Stimulated activated naive CD4-positive, alpha-beta T cell (primary cell): ENCODE results near the gene LMAN2L.
A peak's percentile ranks its signal among the peaks of the same experiment; 100 is the strongest.

Source experiments
- DNase-seq, 6 experiments: peaks; one replicate each; lab custom pipeline; 2025; lab: John Stamatoyannopoulos, UW

LMAN2L gene

GRCh38 chr2:96760036-96760985, 20.4 kb upstream of the LMAN2L start, which contains the start of gene CNNM4:
TSS of gene CNNM4 (plus strand) at chr2:96760902. CDS start at chr2:96761000, 98 bp downstream.
- DNase-seq: peak; percentile 82 to 97 (median 90)

GRCh38 chr2:96759548-96759947, 19.7 kb upstream of the LMAN2L start:
- DNase-seq: no peak

- DNase-seq: no peak
Observed at GRCh38 chr2:96758987-96759386, 19.1 kb upstream of the LMAN2L start.

- no peak for DNase-seq
Observed at GRCh38 chr2:96757477-96757860, 17.6 kb upstream of the LMAN2L start.

GRCh38 chr2:96756788-96757476, 17.1 kb upstream of the LMAN2L start:
- no peak for DNase-seq

- DNase-seq: no peak
Observed at GRCh38 chr2:96754317-96754716, 14.5 kb upstream of the LMAN2L start.

- no peak for DNase-seq
Observed at GRCh38 chr2:96753661-96754282, 13.9 kb upstream of the LMAN2L start.

- DNase-seq: no peak
Observed at GRCh38 chr2:96751800-96752199, 11.9 kb upstream of the LMAN2L start.

- DNase-seq: no peak
Observed at GRCh38 chr2:96747061-96747617, 7.3 kb upstream of the LMAN2L start.

GRCh38 chr2:96739076-96739632, 710 bp downstream of the LMAN2L start:
- DNase-seq: no peak

- no peak for DNase-seq
Observed at GRCh38 chr2:96737831-96738230, 2.0 kb downstream of the LMAN2L start.

- DNase-seq: no peak
Observed at GRCh38 chr2:96737251-96737650, 2.6 kb downstream of the LMAN2L start.

- DNase-seq: no peak
Observed at GRCh38 chr2:96734880-96735583, 4.8 kb downstream of the LMAN2L start.

GRCh38 chr2:96733931-96734330, 5.9 kb downstream of the LMAN2L start:
- no peak for DNase-seq

GRCh38 chr2:96730212-96730611, 9.7 kb downstream of the LMAN2L start:
- DNase-seq: no peak

- DNase-seq: no peak
Observed at GRCh38 chr2:96729748-96730147, 10.1 kb downstream of the LMAN2L start.

- DNase-seq: no peak
Observed at GRCh38 chr2:96727431-96727830, 12.4 kb downstream of the LMAN2L start.

- no peak for DNase-seq
Observed at GRCh38 chr2:96726131-96726530, 13.7 kb downstream of the LMAN2L start.

GRCh38 chr2:96716388-96716787, 23.5 kb downstream of the LMAN2L start:
- DNase-seq: no peak

GRCh38 chr2:96715658-96716057, 24.2 kb downstream of the LMAN2L start:
- DNase-seq: no peak

- no peak for DNase-seq
Observed at GRCh38 chr2:96710985-96711384, 28.9 kb downstream of the LMAN2L start.
